Mammary epithelial cell (primary cell): ENCODE data around the gene IGFBP6.

ENCODE experiments used
- EZH2 ChIP-seq: IDR thresholded peaks from 2 replicates; pipeline ENCODE4 v1.6.1; 2012; ENCODE audit warnings: low read length, inconsistent platforms, borderline replicate concordance
- TF ChIP-seq, protein P1 (sequence below), 2 donors: IDR thresholded peaks in 1 of 2; conservative IDR thresholded peaks in 1 of 2; 2 replicates each; pipeline ENCODE4 v1.5.1; 2011 to 2012; ENCODE audit warnings: inconsistent platforms in 2 of 2, low read length in 2 of 2, mild to moderate bottlenecking in 2 of 2, control low read depth in 1 of 2, low read depth in 1 of 2; ENCODE audit not compliant: insufficient read depth in 1 of 2; ENCODE audit errors: extremely low read depth in 1 of 2

DNA sequence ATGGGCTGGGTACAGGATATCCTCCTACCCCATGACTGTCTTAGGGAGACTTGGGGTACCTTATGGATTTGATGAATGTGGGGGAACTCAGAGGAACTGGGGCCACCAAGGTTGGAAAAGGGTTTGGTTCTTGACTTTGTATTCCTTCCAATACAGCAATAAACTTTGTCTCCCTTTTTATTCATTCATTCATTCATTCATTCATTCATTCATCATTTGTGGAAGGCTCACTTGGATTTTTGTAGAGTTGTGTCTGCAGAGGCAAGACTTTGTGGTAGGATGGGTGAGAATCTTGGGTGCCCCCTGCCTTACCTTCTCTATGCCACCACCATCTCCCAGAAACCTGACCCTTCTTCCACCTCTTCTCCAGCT, 26.9 kb downstream of the IGFBP6 start:
- TF ChIP-seq, protein P1, sequence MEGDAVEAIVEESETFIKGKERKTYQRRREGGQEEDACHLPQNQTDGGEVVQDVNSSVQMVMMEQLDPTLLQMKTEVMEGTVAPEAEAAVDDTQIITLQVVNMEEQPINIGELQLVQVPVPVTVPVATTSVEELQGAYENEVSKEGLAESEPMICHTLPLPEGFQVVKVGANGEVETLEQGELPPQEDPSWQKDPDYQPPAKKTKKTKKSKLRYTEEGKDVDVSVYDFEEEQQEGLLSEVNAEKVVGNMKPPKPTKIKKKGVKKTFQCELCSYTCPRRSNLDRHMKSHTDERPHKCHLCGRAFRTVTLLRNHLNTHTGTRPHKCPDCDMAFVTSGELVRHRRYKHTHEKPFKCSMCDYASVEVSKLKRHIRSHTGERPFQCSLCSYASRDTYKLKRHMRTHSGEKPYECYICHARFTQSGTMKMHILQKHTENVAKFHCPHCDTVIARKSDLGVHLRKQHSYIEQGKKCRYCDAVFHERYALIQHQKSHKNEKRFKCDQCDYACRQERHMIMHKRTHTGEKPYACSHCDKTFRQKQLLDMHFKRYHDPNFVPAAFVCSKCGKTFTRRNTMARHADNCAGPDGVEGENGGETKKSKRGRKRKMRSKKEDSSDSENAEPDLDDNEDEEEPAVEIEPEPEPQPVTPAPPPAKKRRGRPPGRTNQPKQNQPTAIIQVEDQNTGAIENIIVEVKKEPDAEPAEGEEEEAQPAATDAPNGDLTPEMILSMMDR (conservative IDR thresholded peaks at IDR 0.05 in 1 of 2, IDR thresholded peaks at IDR 0.05 in 1 of 2; ENCODE audit: extremely low read depth in 1 of 2, insufficient read depth in 1 of 2, low read depth in 1 of 2, low read length in 2 of 2): no peak
- no peak for TF ChIP-seq EZH2
